Muscle layer of colon (tissue), 2 donors: ENCODE results near the gene FGD5.

Experiments used
- H3K27ac ChIP-seq: one replicate; pipeline ENCODE4 v1.7.0; 2013; ENCODE audit warnings: low read depth, mild to moderate bottlenecking, low read length, moderate library complexity
- H3K27me3 ChIP-seq, 2 donors: one replicate each; pipeline ENCODE4 v1.7.0; 2013; ENCODE audit warnings: low read length in 2 of 2, mild to moderate bottlenecking in 2 of 2; ENCODE audit not compliant: insufficient read depth in 2 of 2, control insufficient read depth in 1 of 2
- H3K36me3 ChIP-seq: one replicate; pipeline ENCODE4 v1.7.0; 2013; ENCODE audit warnings: mild to moderate bottlenecking, low read length; ENCODE audit not compliant: insufficient read depth
- H3K4me1 ChIP-seq: one replicate; pipeline ENCODE4 v1.7.0; 2013; ENCODE audit warnings: mild to moderate bottlenecking, low read length; ENCODE audit not compliant: insufficient read depth
- H3K4me3 ChIP-seq, 2 donors: one replicate each; pipeline ENCODE4 v1.7.0; 2013; ENCODE audit warnings: low read length in 2 of 2, low read depth in 1 of 2, mild to moderate bottlenecking in 1 of 2, moderate library complexity in 1 of 2
- H3K9ac ChIP-seq: one replicate; pipeline ENCODE4 v1.7.0; 2013; ENCODE audit warnings: low read length
- H3K9me3 ChIP-seq: one replicate; pipeline ENCODE4 v1.7.0; 2013; ENCODE audit warnings: mild to moderate bottlenecking, low read length
- donor health status: abdominal sarcoma.
- donor health status: Adenocarcinoma of cecum.

Gene FGD5, protein sequence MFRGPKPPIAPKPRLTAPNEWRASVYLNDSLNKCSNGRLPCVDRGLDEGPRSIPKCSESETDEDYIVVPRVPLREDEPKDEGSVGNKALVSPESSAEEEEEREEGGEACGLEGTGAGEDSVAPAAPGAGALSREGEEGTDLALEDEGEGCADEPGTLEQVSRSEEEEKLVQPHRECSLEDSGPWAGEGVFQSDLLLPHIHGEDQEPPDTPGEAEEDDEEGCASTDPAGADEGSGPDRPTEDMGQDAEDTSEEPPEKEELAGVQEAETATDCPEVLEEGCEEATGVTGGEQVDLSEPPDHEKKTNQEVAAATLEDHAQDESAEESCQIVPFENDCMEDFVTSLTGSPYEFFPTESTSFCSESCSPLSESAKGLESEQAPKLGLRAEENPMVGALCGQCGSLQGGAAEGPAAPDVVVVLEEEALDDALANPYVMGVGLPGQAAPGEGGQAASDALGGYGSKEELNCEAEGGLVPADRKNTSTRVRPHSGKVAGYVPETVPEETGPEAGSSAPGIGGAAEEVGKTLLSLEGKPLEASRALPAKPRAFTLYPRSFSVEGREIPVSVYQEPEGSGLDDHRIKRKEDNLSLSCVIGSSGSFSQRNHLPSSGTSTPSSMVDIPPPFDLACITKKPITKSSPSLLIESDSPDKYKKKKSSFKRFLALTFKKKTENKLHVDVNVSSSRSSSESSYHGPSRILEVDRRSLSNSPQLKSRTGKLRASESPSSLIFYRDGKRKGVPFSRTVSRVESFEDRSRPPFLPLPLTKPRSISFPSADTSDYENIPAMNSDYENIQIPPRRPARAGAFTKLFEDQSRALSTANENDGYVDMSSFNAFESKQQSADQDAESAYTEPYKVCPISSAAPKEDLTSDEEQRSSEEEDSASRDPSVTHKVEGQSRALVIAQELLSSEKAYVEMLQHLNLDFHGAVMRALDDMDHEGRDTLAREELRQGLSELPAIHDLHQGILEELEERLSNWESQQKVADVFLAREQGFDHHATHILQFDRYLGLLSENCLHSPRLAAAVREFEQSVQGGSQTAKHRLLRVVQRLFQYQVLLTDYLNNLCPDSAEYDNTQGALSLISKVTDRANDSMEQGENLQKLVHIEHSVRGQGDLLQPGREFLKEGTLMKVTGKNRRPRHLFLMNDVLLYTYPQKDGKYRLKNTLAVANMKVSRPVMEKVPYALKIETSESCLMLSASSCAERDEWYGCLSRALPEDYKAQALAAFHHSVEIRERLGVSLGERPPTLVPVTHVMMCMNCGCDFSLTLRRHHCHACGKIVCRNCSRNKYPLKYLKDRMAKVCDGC (N-terminal part only)

DNA sequence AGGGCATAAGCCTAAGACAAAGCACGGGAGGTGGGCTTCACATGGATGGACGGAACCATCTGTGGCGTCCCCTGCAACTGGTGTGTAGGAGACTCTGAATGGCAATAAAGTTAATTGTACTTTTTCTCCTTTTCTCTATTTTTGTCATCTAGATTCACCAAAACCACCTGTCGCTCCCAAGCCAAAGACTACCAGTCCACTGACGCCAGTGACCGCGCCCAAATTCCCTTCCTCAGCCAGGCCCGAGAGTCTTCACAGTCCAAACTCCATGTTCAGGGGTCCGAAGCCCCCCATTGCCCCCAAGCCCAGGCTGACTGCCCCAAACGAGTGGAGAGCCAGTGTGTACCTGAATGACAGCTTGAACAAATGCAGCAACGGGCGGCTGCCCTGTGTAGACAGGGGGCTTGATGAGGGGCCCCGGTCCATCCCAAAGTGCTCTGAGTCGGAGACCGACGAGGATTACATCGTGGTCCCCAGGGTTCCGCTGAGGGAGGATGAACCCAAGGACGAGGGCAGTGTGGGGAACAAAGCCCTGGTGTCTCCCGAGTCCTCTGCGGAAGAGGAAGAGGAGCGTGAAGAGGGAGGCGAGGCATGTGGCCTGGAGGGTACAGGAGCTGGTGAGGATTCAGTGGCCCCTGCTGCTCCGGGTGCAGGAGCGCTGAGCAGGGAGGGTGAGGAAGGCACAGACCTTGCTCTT is at the start of gene FGD5:
FGD5 (plus strand) TSS at position 159 of the 697 bp plus-strand sequence; CDS start at position 269, 110 bp downstream.
- H3K4me3 ChIP-seq, result no peak within 1 kb of the TSS
- H3K36me3 ChIP-seq, result no peaks in the 10 kb centered on the region
- no peaks in the 10 kb centered on the region for H3K27me3 ChIP-seq
- peaks cover 4% of the 10 kb centered on the region for H3K4me1 ChIP-seq
- no peak within 1 kb of the TSS for H3K27ac ChIP-seq
- H3K9ac ChIP-seq, result no peak within 1 kb of the TSS
- H3K9me3 ChIP-seq, result no peaks in the 10 kb centered on the region

DNA sequence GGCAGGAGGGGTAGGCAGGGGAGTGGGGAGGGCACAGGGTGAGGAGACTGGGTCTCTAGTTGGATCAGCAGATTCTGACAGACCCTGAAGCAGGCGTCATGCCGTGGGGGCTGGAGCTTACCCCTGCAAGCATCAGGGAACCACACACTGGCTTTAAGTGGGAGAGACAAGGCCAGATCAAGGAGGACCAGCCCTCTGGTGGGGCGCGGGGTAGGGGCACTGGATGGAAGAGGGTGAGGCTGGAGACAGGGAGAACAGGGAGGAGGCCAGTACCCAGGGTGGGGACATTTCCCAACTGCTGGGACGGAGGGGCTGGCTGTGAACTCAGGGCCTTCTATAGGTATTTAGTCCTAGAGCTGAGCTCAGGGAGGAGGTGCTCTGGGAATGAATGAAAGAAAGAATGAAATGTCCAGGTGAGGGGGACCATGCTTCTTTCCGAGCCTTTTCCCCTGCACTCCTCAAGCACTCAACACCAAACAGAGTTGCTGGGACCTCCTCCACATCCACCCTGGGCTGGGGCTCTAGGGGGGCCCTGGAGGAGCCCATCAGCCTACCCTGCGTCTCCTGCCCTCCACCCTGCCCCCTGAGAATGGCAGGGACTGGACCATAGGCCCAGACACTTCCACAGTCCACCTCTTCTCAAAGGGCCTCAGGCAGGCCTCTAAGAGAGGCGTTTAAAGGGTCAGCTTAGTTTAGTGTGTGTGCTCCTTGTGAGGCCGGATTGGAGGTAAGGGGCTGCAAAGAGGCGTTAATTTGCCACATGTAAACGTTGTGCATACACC is 49.0 kb upstream of the FGD5 start:
- no peak overlapping the region for H3K4me3 ChIP-seq
- H3K27me3 ChIP-seq, result no peaks in the 10 kb centered on the region
- H3K9me3 ChIP-seq, result no peaks in the 10 kb centered on the region
- H3K9ac ChIP-seq, result no peak overlapping the region
- H3K27ac ChIP-seq, result no peak overlapping the region
- H3K36me3 ChIP-seq, result no peaks in the 10 kb centered on the region
- no peaks in the 10 kb centered on the region for H3K4me1 ChIP-seq

DNA sequence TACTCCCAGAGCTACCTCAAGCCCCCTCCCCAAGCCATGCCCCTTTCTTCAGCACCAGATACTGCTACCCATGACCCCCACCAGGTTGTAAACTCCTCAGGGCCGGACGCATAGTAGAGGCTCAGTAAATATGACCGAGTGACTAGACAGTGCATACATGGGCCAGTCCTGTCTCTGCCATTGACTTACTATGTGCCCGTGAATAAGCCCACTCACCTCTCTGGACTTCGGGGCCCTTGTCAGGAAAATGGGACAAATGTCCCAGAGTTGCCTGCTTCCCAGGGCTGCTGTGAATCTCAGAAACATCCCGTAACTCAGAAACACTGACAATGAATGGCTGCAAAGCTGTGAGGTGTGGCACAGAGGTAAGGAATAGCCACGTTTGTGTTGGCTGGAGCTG is 48.2 kb upstream of the FGD5 start:
- Histone ChIP-seq H3K9me3 (no peaks in the 10 kb centered on the region), H3K36me3 (no peaks in the 10 kb centered on the region), H3K4me1 (no peaks in the 10 kb centered on the region), H3K27me3 (no peaks in the 10 kb centered on the region), H3K9ac (no peak overlapping the region), H3K4me3 (no peak overlapping the region), H3K27ac (no peak overlapping the region)

DNA sequence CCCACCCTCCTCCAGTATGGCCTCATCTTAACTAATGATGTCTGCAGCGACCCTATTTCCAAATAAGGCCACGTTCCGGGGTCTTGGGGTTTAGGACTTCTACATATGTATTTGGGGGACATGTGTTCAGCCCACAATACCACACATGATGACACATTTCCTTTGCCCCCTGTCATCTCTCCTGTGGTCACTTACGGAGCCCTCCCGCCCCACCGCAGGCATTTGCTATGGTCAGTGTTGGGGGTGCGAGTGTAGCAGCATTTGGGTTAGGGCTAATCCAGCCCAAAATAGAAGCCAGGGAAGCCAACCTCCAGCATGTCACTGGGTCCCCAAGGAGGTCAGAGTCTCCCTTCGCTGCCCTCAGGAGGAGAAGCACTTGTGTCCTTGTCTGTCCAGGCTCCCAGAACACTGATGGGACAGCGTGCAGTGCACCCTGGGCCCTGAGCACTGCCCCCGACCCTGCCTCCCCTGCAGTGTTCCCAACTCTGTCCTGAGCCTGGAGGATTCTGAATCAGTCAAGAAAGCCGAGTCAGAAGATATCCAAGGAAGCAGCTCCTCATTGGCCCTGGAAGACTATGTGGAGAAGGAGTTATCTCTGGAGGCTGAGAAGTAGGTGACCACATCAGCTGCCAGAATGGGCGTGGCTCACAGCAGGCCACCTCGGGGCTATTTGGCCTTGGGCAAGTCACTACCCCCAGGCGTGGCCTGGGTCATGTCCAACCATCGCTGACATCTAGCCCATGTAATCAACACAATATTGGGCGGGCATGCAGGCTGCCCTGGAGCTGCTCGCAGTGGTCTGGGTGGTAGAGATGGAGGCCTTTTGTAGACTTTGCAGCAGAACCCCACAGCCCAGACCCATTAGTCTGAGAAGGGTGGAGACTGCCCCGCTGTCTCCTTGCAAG is 46.9 kb upstream of the FGD5 start:
- H3K27ac ChIP-seq, result no peak overlapping the region
- H3K4me3 ChIP-seq, result no peak overlapping the region
- no peaks in the 10 kb centered on the region for H3K36me3 ChIP-seq
- H3K27me3 ChIP-seq, result no peaks in the 10 kb centered on the region
- H3K4me1 ChIP-seq, result no peaks in the 10 kb centered on the region
- no peaks in the 10 kb centered on the region for H3K9me3 ChIP-seq
- no peak overlapping the region for H3K9ac ChIP-seq

DNA sequence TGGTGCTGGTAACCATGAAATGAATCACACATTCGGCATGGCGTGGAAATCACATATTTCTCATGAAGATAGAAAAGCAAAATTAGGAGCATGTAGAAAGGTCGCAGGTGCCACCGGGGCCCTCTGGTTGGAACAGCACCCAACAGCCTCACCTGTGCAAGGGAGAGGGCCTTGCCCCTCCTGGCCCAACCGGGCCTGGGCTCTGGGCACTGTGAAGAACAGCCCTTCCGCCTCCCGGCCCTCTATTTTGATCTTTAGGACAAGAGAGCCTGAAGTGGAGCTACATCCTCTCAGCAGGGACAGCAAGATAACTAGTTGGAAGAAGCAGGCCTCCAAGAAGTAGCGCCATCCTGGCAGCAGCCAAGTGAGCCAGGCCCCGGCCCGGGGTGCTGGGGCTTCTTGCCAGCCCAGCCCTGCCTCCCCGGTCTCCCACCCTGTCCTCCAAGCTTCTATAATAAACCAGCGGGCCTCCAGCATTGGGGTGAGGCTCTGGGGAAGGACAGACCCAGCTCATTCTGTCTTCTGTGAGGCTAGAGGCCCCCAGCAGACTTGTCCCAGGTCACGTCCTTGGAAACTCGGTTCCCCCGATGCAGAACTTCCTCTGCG is 46.1 kb upstream of the FGD5 start:
- H3K9me3 ChIP-seq, result no peaks in the 10 kb centered on the region
- no peaks in the 10 kb centered on the region for H3K27me3 ChIP-seq
- H3K27ac ChIP-seq, result no peak overlapping the region
- no peak overlapping the region for H3K4me3 ChIP-seq
- no peak overlapping the region for H3K9ac ChIP-seq
- H3K4me1 ChIP-seq, result no peaks in the 10 kb centered on the region
- H3K36me3 ChIP-seq, result no peaks in the 10 kb centered on the region

DNA sequence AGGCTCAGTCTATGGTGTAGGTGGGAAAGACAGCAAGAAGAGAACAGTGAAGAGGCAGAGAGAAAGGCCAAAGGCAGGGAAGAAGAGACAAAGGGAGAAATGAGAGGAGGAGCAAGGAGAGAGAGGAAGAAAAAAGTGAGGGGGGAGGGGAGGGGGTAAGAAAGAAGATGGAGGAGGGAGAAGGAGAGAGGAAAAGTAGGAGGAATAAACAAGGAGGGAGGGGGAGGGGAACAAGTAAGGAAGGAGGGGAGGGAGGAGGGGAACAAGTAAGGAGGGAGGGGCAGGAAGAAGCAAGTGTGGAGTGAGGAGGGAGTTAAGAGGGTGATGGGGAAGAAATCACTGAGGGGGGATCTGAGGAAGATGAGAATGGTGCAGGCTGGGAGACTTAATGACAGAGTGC is 45.5 kb upstream of the FGD5 start:
- H3K27me3 ChIP-seq, result no peaks in the 10 kb centered on the region
- H3K36me3 ChIP-seq, result no peaks in the 10 kb centered on the region
- no peak overlapping the region for H3K4me3 ChIP-seq
- no peaks in the 10 kb centered on the region for H3K4me1 ChIP-seq
- no peak overlapping the region for H3K27ac ChIP-seq
- H3K9ac ChIP-seq, result no peak overlapping the region
- H3K9me3 ChIP-seq, result no peaks in the 10 kb centered on the region

DNA sequence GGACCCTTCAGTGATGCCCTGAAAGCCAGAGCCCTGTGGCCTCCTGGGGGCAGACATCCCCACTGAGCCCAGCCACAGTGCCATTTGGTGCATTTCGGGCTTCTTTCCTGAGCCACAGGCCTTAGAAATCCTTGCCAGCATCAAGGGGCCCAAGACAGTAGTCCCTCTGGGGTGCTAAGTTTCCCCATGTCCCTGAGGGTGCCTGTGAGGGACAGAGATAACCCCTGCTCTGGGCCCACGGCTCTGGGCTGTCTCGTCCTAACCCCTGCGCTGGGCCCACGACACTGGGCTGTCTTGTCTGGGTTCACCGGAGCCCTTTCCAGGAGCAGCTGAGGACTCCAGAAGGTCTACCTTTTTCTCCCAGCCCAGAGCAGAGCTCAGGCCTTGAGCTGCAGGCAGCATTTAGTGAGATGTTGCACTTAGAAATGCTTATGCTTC is 45.1 kb upstream of the FGD5 start:
- H3K9me3 ChIP-seq, result no peaks in the 10 kb centered on the region
- no peak overlapping the region for H3K27ac ChIP-seq
- H3K9ac ChIP-seq, result no peak overlapping the region
- no peaks in the 10 kb centered on the region for H3K27me3 ChIP-seq
- H3K4me3 ChIP-seq, result no peak overlapping the region
- no peaks in the 10 kb centered on the region for H3K36me3 ChIP-seq
- no peaks in the 10 kb centered on the region for H3K4me1 ChIP-seq

DNA sequence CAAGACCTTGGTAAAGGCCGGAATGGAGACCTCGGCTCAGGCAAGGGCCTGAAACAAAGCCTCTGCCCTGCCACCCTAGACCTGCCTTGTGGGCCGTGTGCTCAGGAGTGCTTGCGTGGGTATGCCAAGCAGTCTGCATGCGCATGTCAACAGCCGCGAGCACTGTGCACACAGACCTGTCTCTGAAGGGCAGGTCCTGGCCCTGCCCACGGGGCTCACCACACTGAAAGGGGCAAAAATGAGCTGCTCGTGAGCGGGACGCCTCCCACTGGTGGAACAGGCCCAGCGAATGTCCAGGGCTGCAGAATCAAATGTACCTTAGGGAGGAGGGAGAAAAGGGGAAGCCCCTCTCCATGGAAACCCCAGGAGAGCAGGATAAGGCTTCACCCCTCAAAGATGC is 44.3 kb upstream of the FGD5 start:
- Histone ChIP-seq H3K4me1 (no peaks in the 10 kb centered on the region), H3K36me3 (no peaks in the 10 kb centered on the region), H3K9ac (no peak overlapping the region)

DNA sequence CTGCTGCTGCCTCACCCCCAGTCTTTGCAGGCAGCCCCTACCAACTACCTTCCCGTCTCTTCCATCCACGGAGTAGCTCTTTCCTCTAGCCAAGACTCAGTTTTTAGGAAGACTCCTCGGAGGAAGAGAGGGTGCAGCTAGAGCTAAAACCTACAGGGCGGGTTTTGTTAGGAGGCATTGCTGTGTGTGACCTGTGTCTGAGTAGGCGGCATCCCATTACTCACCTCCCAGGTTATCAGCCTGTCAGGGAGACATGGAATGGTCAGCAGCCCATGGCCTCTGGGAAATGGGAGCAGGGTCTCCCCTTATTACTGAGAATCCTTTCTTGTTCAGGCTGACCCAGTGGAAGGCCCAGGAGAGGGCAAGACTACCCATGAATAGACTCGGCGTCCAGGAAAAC is 43.8 kb upstream of the FGD5 start:
- no peak overlapping the region for H3K9ac ChIP-seq
- no peaks in the 10 kb centered on the region for H3K9me3 ChIP-seq
- no peaks in the 10 kb centered on the region for H3K27me3 ChIP-seq
- no peaks in the 10 kb centered on the region for H3K4me1 ChIP-seq
- no peaks in the 10 kb centered on the region for H3K36me3 ChIP-seq
- no peak overlapping the region for H3K27ac ChIP-seq
- H3K4me3 ChIP-seq, result no peak overlapping the region

More for the DNA sequence above, 44.3 kb upstream of the FGD5 start:
- no peak overlapping the region for H3K27ac ChIP-seq
- no peaks in the 10 kb centered on the region for H3K27me3 ChIP-seq
- no peak overlapping the region for H3K4me3 ChIP-seq
- H3K9me3 ChIP-seq, result no peaks in the 10 kb centered on the region
